GM12874 (cell line): ENCODE results near the gene NPB.

Experiments used
- TF ChIP-seq, protein P1 (sequence below): IDR thresholded peaks from 2 replicates; pipeline ENCODE4 v1.5.1; 2011; ENCODE audit warnings: low read depth, mild to moderate bottlenecking, control low read depth, low read length, moderate library complexity; ENCODE audit not compliant: insufficient read depth

Gene NPB

DNA sequence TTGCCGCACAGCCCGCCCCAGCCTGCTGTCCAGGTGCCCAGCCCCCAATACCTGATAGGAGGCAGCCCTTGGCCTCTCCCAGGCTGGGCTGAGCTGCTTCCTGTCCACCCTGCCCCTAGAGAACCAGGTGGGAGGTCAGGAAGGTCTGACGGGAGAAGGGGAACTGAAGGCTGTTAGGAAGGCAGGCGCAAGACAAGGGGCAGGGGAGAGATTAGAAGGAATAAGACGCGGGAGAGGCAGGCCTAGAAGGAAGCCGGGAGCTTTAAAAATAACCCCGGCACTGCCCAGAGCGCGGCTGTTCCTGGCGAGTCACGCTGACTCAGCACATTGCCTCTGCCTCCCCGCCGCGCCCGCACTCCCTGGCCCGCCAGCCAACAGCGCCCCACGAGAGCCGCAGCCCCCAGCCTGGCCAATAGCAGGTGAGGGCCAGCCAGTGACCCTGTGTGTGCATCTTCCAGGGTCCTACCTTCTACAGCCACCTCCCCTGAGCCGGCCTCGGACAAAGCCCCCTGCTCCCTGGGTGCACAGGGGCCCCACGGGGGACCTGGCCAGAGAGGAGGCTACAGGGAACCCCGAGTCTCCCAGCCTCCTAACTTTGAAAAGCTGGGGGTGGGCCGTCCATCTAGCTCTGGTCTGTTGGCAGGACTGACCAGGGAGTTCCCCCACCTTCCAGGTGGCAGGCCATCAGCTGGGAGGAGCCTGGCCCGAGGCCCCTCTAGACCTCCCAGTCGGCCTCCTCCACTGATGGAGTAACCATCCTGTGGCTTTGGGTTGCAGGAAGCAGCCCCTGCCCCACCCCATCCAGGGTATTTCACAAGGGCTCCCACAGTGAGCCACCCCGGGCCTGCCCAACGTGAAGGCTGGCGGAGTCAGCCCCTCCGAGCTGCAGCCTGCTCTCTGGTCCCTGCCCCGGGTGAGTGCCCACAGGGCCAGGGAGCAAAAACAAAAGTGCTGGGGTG lies 21.5 kb downstream of the NPB start:
- TF ChIP-seq, protein P1, sequence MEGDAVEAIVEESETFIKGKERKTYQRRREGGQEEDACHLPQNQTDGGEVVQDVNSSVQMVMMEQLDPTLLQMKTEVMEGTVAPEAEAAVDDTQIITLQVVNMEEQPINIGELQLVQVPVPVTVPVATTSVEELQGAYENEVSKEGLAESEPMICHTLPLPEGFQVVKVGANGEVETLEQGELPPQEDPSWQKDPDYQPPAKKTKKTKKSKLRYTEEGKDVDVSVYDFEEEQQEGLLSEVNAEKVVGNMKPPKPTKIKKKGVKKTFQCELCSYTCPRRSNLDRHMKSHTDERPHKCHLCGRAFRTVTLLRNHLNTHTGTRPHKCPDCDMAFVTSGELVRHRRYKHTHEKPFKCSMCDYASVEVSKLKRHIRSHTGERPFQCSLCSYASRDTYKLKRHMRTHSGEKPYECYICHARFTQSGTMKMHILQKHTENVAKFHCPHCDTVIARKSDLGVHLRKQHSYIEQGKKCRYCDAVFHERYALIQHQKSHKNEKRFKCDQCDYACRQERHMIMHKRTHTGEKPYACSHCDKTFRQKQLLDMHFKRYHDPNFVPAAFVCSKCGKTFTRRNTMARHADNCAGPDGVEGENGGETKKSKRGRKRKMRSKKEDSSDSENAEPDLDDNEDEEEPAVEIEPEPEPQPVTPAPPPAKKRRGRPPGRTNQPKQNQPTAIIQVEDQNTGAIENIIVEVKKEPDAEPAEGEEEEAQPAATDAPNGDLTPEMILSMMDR: no peak

DNA sequence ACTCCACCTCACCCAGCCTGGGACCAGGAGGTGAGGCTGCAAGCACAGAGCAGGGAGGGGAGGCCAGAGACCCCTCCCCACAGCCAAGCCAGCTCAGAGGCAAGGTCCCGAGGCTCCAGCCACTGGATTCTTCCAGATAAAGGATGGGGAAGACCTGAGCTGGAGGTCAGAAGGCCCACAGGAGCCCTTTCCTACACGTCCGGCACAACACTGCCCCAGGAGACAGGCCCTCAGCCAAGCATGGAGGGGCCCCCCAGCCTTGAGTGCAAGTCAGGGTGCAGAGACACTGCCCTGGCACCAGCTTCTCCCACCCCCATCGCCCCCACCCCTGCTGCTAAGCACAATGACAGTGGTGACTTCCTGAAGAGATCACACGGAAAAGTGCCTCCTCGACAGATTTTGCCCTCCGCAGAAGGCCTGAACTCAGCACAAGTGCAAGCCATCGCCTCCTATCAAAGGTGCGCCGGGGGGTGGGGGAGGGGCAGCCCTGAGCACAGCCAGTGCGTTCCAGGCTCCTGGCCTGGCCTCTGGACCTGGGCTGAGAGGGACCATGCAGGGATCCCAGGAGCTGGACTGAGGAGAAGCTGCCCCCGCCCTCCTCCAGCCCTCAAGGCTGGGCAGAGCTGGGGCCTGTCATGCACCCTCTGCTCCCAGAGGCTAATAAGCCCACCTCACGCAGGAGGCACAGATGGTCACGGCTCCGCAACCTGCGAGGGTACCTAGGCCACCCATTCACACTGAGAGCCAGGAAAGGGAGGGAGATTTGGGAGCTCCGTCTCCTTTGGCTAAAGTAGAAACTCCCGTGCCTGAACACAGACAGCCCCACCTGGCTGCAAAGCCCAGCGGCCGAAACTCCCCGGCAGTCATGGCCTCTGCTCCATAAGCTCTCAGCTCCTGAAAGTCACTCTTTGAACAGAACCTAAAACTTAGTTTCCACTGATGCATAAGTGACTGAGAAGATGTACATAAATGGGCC lies 22.8 kb downstream of the NPB start:
- TF ChIP-seq, protein P1: no peak

DNA sequence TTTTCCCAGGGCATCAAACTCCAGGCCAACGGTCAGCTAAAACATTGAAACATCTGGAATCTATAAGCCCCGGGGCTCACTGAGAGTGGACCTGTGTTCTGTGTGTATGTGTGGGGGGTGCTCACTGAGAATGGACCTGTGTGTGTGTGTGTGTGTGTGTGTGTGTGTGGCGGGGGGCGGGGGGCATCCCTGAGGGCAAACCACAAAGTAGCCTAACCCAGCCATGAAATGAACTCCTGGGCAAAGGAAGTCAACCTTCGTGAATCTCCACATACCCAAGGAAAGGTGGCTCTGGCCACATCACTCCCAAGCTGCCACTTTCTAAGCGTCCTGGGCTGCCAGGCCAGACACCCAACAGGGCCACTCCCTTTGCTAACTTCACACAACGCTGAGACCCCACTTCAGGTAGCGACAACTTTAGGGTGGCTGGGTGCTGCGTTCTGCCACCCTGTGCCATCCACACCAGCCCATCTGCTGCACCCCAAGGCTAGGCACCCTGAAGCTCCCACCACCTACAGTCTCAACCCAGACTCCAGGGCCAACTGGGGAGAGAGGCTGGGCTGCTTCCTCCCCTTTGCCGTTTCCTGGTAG lies 23.9 kb downstream of the NPB start:
- TF ChIP-seq, protein P1: no peak

DNA sequence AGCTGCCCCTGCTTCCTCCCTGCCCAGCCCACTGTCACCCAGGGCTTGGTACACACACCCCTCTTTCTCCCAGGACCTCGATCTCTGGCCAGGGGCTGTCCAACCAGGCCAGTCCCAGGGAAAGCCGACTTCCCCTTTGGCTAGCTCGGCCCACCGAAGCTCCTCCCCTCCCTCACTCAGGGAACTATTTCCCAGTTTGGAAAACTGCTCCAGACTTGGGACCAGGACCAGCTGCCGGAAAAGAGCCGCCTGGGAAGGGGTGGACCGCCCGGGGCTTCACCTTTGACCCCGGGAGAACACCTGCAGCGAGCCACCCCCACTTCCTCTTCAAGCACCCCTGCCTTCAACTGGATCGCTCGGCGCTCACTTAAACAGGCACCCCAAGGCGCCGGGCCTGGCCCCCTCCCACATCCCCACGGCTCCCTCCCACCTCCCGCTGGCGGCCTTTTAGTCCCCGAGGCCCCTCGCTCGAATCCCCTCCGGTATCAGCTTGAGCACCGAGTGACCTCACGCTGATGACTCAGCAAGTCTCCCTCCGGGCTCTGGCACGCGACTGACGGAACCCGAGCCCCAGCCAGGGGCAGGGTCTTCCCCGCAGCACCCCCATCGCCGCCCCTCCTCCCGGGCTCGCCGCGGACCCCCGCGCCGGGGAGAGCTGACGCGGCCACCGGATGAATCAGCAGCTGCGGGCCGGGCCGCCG lies 24.6 kb downstream of the NPB start:
- TF ChIP-seq, protein P1: no peak

DNA sequence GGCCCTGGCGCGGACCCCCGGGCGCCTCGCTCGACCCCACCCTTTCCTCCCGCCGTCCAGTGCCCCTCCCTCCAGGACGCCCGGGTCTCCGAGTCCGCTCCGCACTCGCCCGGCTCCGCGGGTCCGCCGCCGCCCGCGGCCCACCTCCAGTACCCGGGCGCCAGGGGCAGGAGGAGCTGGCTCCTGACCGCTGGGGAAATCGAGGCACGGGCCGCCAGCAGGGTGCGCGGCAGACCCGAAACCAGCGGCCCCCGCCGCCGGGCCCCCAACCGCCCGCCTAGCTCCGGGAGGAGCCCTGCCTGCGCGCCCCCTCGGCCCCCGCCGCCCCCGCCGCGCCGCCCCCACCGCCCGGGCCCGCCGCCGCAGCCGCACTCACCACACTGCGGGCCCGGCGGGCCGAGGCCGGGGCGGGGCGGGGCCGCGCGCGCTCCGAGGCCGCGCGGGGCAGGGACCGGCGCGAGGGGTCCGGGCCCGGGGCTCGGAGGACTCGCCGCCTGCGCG lies 25.2 kb downstream of the NPB start:
- TF ChIP-seq, protein P1: no peak

DNA sequence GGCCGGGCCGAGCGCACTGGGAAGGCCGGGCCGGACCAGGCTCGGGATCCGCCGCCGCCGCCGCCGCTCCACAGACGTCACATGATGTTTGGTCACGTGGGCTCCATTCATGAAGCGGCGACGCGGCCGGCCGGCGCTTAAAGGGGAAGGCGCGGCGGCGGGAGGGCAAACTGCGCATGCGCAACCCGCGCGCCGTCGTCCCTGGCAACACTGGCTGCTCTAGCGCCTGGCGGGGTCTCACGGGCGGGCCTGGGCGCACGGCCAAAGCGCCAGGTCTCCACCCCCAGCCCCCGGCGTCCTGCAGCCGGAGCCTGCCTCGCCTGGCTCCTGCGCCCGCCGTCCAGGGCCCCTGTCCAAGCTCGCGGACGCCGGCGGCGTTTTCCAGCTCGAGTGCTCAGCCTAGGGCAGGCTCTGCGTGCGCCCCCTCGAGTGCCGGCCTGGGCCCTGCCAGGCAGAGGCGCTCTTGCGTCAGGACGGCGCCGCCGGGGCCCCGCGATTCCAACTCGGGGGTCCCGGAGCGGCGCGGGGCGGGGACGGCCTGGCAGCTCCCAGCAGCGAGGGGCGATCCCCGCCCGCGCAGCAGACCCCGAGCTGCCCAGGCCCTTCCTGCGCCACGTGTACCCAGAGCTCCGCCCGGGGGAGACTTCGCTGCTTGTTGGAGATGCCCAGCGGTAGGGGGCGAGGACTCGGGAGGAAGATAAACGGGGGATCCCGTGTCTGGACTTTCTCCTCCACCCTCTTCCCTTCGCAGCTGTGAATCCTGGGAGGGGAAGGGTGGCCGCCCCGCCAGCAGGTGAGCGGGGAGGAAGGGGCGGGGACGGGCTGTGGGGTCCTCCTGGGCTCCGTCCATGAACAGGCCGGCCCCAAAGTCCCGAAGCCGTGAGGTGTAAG lies 25.9 kb downstream of the NPB start, which contains the start of gene MAFG:
Gene MAFG (minus strand): TSS at position 83 of the 891 bp plus-strand sequence. CDS start 4,550 bp downstream, outside the sequence.
- TF ChIP-seq, protein P1: peak; percentile 69
